Astrocyte (in vitro differentiated cells and primary cell): ENCODE measurements around the gene LEMD2.

Experiments used
- EZH2 ChIP-seq: IDR thresholded peaks from 2 replicates; pipeline ENCODE4 v1.6.1; 2012; ENCODE audit warnings: mild to moderate bottlenecking, low read length, inconsistent platforms; ENCODE audit not compliant: insufficient read depth
- TF ChIP-seq, protein P1 (sequence below): IDR thresholded peaks from 2 replicates; pipeline ENCODE4 v1.5.1; 2011; ENCODE audit warnings: low read depth, mild to moderate bottlenecking, inconsistent platforms, low read length, moderate library complexity; ENCODE audit not compliant: insufficient read depth

DNA sequence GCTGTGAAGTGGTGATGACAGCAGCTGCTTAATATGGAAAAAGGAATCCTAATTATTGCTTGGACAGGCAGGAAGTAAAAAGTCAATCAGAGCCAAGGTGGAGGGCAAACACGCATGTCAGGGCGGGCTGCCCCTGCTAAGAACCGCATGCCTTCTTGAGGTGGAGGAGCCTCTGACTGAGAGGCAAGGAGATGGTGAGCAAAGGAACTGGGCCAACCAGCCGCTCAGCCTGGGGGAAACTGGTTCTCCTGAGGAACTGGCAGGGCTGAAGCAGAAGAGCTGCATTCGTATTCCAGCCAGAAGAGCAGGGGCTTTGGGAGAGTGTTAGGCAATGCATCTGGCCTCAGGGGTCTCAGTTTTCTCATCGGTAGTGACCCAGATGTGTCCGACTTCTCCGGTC is 28.0 kb upstream of the LEMD2 start:
- TF ChIP-seq, protein P1, sequence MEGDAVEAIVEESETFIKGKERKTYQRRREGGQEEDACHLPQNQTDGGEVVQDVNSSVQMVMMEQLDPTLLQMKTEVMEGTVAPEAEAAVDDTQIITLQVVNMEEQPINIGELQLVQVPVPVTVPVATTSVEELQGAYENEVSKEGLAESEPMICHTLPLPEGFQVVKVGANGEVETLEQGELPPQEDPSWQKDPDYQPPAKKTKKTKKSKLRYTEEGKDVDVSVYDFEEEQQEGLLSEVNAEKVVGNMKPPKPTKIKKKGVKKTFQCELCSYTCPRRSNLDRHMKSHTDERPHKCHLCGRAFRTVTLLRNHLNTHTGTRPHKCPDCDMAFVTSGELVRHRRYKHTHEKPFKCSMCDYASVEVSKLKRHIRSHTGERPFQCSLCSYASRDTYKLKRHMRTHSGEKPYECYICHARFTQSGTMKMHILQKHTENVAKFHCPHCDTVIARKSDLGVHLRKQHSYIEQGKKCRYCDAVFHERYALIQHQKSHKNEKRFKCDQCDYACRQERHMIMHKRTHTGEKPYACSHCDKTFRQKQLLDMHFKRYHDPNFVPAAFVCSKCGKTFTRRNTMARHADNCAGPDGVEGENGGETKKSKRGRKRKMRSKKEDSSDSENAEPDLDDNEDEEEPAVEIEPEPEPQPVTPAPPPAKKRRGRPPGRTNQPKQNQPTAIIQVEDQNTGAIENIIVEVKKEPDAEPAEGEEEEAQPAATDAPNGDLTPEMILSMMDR: no peak
- no peak for TF ChIP-seq EZH2
